GM19468 (cell line): ENCODE data around the gene USHBP1.
A peak's percentile ranks its signal among the peaks of the same experiment; 100 is the strongest.

Experiments used
- ATAC-seq: cut with Tn5 transposase; IDR thresholded peaks from one replicate; pipeline ENCODE4 v1.9.1; 2021; ENCODE audit warnings: mild to moderate bottlenecking, moderate library complexity, moderate number of reproducible peaks; ENCODE audit not compliant: unreplicated experiment; ENCODE audit errors: extremely low read depth

Gene USHBP1

DNA sequence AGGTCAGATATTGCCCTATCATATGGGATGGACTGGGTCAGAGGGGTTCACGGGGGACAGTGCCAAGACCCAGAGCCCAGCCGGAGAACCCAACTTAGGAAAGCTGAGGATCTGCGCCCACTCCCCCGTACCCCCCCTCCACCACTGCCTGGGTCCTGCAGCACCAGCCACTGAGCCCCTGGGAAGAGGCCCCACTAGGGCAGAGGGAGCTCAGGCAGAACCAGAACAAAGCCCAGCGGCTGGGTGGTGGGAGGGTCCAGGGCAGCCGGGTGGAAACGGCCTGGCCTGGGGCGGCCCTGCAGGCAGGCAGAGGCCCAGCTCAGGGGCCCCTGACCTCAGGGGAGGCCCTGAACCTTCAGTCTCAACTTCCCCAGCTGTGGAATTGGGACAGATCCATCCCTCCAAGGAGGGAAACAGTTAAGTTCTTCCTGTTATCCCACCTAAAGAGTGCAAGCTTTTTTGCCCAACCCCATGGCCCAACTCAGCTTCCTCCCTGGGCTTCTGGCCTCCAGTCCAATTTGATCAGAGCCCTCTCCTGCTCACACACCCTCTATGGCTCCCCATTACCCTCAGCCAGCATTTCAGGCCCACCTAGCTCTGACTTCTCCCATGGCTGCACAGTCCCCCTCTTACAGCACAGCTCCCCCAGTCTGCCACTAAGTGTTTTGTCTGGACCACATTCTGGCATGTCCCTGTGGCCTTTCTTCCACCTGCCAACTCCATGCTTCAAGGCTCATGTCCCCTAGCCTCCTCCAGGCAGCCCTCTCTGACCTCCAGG lies 21.9 kb downstream of the USHBP1 start:
- ATAC-seq: no peak

DNA sequence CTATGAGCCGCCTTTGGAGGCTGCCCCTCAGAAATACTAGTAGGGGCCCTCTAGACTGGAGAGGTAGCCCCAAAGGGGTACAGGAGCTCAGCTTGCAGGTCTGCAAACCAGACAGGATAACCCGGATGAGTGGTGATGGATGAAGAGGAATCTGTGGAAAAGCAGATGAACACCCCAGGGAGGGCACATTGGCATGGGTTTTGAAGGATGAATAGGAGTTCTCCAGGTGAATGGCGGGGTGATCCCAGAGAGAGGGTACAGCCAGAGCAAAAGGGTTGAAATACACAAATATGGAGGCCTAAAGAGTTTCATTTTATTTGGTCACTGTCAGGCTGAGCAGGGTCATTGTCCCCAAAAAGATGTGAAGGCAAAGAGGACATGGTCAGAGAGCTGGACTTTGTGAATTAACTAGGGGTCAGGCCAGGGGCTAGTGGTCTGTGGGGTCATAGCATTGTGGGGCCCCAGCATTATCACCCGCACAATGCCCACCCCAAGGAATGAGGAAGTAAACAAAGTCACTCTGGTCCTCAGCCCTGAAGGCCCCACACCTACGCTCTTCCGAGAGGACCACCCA lies 23.6 kb downstream of the USHBP1 start:
- ATAC-seq: no peak

DNA sequence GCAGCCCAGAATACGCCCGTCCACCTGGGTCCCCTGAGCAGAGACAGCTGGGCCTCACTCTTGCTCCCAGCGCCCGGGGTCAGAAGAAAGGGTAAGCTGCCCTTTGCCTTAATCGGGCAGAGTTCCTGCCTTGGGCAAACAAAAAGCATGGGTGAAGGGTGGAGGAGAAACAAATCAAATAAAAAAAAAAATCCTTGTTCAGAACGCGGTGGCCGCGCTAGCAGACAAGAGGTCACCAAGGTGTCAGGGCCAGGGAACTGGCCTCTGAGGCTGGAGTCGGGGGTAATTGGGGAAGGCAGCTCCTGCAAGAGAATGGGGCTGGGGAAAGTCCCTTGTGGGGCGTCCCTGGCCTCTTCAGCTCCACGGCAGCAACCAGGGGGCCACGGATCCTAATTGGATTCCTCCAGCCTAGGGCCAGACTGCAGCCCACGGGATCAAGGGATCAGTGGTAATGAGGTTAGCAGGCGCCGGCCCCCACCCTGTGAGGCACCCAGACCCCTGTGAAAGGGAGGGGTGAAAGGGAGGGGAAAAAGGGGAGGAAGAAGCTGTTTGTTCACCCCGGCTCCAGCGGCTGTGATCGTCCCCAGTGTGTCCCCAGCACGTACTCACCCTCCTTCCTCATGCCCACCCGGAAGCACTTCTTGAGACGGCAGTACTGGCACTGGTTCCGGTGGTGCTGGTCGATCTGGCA lies 24.3 kb downstream of the USHBP1 start:
- ATAC-seq: no peak

DNA sequence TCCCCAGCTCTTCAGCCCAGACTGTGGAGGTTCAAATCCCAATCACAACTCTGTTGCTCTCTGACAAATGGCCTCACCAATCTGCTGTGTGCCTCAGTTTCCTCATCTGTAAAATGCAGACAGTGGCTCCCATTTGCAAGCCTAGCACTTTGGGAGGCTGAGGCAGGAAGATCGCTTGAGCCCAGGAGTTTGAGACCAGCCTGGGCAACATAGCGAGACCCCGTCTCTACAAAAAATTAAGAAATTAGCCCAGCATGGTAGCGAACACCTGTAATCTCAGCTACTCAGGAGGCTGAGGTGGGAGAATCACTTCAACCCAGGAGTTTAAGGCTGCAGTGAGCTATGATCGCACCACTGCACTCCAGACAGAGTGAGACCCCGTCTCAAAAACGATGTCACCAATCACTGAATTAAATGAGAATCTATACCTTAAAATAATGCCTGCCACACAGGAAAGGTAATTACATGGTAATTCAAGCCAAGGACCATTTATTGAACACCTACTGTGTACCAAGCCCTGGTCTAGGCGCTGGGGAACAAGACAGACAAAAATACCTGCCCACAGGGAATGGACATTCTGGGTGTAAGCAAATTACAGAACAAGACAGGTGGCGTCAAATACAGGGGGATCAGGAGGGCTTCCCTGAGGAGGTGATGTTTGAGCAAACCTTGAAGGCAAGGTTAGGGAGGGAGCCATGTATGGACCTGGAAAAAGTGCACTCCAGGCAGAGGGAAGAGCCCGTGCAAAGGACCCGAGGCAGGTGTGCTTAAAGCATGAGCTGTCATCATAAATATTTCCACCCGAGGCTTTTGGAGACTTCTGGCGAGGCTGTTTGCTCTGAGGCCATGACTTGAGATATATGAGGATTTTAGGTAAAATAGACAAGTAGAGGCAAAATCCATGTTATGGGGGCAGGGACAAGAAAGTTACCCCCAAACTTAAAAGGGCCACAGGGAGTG lies 26.5 kb downstream of the USHBP1 start:
- ATAC-seq: no peak

DNA sequence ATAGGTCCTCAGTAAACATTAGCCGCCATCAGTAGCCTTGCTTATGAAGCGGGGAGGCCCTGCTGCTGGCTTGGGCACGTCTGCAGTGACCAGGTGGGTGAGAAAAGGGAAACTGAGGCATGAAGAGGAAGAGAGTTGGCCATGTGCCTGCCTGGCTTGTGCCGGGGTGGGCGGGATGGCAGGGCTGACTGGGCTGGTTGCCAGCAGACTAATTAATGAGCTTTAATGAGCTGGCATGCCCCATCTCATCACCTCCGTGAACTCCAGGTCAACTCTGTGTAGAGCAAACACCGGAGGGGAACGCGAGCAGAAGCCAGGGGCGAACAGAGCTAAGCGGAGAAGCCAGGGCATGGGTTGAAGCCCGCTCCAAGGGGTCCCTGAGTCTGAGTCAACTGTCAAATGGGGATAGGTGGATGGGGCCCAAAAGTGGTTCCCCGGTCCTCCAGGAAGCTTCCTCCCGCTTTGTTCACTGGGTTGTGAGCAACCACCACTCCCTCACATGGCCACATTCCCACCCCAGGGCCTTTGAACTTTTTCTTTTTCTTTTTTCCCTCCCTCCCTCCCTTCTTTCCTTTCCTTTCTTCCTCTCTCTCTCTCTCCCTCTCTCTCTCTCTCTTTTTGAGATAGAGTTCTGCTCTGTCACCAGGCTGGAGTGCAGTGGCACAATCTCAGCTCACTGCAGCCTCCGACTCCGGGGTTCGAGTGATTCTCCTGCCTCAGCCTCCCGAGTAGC lies 27.6 kb downstream of the USHBP1 start:
- ATAC-seq: no peak

DNA sequence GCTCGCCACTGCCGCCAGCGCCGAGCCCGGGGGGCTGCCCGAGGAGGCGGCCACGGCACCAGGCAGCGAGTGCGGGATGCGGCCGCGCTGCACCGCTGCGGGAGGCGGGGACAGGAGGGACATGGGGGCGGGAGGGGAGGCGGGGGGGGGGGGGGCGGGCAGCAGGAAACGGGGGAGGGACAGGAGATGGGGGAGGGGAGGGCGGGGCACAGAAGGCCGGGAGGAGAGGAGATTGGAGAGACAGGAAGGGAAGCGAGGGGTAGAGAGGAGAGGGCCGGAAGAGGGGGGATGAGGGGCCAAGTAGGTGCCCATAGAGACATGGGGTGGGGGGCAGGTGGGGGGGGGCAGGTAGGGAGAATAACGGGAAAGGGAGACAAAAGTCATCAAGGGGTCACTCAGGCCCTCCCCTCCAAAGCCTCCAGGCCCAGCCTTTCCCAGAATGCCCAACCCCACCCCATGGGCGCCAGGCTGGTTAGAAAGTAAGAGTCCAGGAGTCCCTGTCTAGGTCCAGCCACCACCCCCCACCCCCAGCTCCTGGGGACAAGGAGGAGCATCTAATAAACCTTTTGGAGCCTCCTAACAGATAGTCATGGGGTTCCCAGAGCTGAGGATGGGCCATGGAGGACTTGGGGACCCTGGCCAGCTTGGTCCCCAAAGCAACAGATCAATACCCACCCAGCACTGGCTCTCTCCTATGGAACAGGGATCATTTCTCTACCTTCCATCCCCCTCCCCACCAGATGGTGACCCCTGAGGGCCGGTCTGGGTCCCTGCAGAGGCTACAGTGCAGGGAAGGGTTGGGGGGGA lies 28.4 kb downstream of the USHBP1 start:
- no peak for ATAC-seq

DNA sequence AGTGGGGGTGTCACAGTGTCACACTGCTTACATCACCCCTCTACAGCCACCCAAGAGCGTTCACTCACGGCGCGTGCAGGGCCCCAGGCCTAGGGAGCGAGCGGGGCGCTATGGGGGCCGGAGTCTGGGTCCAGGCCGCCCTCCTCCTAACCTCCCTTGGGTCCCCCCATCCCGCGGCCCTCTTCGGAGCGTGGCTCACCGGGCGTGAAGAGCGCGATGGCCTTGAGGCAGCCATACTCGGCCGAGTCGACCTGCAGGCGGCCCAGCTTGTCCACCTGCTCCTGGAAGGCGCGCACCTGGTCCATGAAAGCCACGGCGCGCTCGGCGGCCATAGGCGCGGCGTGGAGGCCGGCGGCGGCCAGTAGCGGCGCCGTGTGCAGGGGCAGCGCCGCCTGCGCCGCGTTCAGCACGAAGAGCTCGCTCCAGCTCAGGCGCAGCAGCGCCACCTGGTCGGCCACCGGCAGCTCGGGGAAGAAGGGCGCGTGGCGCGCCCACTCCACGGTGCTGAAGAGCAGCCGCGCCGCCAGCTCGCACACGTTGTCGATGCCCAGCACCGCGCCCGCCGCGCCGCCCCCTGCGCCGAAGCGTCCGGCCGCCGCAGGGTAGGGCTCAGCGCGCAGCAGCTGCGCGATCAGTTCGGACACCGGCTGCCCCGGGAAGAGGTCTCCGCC lies 29.1 kb downstream of the USHBP1 start:
- ATAC-seq: peak; percentile 62

DNA sequence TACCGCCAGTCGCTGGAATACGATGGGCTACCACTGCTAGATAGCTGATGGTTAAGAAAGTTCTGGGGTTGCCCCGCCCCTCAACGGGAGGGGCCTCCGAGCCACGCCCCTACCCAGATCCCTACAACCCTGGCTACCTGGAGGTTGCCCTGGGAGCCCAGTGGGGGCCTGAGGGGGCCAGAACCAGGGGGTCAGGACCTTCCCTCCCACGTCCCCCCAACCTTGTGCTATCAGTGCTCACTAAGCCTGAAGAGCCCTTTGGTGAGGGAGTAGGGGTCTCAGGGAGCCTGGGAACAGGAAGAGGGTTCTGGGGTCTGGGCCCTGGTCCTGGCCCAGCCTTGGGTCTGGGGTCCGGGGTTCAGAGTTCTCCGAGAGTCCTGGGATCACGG lies 29.6 kb downstream of the USHBP1 start:
- no peak for ATAC-seq

DNA sequence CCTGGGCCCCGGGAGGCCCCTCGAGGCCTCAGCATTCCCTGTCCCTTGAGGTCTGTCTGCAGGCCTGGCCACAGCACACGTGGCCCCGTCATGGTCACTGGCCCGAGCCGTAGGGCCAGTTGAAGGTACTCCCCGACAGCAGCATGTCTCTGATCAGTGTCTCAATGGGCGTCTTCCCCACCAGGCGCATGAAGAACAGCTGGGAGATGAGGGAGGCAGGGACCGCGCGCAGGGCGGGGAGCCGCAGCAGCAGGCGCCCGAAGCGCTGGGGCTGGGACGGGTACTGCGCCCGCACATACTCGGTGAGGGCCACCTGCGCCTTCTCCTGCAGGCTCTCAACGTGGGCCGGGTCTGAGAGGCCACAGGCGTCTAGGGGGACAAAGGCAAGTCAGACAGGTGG lies 32.3 kb downstream of the USHBP1 start:
- no peak for ATAC-seq

DNA sequence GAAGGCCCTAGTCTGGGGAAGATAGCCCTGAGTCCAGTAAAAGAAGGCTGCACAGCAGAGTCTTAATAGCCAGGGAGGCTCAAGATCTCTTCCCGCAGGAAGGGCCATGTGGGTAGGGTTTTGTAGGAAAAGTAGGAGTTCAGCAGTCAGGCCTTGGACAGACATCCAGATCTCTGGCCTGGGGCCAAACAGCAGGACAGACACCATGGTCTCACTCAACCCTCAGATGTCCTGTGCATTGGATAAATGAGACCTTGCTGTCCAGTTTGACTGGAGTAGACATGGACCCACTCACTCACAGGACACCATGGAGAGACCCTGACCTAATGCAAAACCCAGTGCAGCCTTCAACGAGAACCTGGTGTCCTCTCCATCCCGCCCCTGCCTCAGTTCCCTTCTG lies 34.7 kb downstream of the USHBP1 start:
- ATAC-seq: no peak

DNA sequence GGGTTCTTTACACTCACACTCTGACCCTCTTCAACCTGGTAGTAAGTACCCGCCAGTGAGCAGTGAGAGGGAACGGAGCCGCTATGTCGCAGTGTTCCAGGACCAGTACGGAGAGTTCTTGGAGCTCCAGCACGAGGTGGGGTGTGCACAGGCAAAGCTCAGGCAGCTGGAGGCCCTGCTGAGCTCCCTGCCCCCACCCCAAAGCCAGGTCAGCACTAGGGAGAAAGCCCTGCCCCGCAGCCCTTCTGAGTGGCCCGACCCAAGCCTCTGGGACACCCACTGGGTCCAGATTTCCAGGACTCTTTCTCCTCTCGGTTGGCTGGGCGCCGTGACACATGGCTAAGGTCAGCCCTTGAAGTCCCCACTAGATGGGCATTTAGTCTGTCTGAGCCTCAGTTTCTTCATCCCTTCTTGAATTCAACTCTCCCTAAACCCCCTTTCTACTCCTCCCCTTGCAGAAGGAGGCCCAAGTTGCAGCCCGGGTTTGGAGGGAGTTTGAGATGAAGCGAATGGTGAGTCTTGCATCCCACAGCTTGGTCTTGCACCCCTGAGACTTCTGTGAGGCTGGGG lies 36.7 kb downstream of the USHBP1 start:
- no peak for ATAC-seq

DNA sequence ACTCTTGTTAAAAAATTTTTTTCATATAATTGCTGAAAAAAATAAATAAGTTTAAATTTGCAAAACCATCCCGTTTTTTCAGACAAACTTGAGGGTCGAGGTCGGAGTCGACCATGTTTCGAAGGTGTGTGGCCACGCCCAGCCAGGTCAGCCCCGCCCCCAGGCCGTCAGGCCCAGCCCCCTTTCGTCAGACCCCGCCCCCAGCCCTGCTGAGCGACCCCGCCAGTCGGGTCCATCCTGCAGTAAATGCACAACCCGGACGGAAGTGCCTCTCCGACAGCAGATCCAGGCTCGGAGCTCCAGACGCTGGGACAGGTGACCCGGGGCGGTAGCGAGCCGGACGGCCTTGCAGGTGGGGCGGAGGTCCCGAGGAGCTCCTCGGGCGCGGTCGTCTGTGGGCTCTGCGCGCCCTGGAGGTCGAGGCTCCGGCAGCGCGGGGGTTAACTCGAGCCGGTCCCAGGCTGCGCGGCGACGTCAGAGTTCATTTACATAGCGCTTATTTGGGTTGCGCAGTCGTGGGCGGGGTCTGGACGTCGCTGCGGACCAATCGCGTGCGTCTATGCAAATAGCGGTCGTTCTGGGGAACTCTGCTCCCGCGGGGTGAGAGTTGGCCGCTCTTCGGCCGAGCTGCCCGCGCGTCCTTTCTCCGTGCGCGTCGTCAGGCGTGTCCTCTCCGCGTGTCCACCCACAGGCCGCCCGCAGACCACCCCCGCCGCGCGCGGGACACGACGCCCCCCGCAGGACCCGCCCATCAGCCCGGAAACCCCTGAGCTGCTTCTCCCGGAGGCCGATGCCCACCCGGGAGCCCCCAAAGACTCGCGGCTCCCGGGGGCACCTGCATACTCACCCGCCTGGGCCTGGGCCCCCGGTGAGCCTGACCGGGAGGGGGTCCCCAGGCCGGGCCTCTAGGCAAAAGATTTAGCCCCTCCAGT lies 38.3 kb downstream of the USHBP1 start, which contains the start of gene OCEL1:
TSS of gene OCEL1 (plus strand) at position 225 of the 932 bp plus-strand sequence. CDS start at position 247, 22 bp downstream.
- peak; percentile 69 for ATAC-seq

DNA sequence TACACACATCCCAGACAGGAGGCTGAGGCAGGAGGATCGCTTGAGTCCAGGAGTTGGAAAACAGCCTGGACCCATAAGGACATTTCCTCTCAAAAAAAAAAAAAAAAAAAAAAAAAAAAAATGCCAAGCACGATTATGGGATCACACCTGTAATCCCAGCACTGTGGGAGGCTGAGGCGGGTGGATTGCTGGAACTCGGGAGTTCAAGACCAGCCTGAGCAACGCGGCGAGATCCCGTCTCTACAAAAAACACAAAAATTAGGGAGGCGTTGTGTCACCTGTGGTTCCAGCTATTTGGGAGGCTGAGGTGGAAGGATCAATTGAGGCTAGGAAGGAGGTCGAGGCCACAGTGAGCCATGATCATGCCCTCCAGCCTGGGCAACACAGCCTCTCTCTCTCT lies 39.5 kb downstream of the USHBP1 start:
- ATAC-seq: no peak

DNA sequence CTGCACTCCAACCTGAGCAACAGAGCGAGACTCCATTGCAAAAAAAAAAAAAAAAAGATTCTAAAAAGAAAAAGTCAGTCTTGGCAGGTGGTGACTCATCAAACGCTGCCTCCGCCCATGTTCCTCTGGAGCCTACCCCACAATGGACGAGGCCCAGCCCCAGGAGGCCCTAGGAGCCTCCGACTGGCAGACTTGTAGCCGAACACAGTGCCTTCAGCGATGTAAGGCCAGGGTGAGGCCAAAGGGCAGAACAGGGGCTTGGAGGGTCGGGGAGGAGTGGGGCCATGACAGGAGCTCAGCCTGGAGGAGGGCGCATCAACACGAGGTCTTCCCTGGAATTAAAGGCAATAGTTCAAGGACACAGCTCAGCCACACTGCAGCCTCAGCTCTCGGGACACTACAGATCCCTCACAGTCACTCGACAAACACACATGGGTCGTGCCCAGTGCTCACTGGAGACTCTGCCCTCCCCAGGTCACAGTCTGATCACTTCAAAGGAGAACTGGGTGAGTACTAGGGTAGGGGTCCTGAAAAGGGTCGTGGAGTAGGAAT lies 44.3 kb downstream of the USHBP1 start:
- ATAC-seq: no peak

DNA sequence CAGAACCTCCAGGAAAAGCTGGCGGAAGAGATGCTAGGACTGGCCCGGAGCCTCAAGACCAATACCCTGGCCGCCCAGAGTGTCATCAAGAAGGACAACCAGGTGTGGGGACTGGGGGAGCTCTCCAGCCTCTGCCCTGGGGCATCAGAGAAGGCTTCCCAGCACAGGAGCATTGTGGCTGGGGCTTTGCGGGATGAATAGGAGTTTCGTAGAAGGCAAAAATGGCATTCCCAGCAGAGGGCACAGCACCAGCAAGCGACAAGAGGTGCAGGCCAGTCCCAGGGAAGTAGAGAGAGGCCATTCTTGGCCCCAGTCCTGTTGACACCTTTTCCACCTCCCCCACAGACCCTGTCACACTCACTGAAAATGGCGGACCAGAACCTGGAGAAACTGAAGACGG lies 45.3 kb downstream of the USHBP1 start:
- no peak for ATAC-seq

DNA sequence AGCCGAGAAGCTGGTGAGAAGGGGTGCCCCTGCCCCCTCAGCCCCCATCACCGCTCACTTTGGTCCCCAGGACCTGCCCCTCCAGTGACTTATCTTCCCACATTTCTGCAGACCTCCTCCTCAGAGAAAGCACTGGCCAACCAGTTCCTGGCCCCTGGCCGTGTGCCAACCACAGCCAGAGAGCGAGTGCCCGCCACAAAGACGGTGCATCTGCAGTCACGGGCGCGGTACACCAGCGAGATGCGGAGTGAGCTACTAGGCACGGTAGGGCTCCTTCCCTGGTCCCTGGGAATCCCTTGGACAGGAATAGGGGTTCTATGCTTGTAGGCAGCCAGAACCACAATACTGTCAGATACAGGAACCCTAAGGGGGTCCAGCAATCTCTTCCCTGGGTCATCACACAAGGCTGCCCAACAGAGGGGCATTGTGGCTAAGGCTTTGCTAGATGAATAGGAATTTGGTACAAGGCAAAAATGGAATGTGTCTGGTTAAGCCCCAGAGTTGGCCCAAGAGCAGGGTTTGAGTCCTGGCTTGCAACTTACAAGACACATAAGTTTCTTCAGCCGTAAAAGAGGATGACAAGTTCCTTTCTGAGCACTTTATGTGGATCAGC lies 48.4 kb downstream of the USHBP1 start:
- no peak for ATAC-seq
